ENCODE results near the gene METTL9. TPM values are rescaled to one million over a fixed set of nuclear protein-coding genes. Genes with fewer than 3 reads are reported as not detected.
"Not testable (repeated sequence)": the region's sequence is repeated elsewhere in the genome, so short reads cannot be mapped to it uniquely, and the experiment has no call there.

The METTL9 gene
- total and polyA plus RNA-seq, 8 donors = 10.2 to 55.2 (median 33.1) TPM

DNA sequence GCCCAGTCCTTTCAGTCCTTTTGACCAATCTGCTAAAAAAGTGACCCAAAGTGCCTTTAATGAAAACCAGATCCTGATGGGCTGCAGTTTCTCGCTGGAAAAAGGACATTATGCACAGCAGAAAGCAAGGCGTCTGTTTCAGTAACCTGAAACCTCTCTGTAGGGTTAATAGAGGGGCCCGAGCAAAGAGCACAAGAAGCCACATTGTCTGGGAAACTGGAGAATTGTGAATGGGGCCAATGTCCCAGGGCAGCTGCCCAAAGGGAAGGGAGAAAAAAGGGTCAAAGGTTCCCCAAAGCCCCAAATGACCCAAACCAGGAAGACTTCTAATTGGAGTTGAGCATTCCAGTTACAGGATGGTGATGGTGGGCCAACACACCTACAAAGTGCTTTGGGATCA is 67.4 kb downstream of the METTL9 start:
- intact Hi-C loops (cut with DNase I) = no loop called here
- H3K4me1 ChIP-seq = no peaks in the 10 kb centered on the region
- no peak for ATAC-seq
- 59% methylated on average over 3 of the region's 3 CpGs for WGBS, 2 donors
- peaks cover 0 to 2% (median 0%) of the 10 kb centered on the region in 4 donors for H3K27me3 ChIP-seq
- TF ChIP-seq, protein P1, sequence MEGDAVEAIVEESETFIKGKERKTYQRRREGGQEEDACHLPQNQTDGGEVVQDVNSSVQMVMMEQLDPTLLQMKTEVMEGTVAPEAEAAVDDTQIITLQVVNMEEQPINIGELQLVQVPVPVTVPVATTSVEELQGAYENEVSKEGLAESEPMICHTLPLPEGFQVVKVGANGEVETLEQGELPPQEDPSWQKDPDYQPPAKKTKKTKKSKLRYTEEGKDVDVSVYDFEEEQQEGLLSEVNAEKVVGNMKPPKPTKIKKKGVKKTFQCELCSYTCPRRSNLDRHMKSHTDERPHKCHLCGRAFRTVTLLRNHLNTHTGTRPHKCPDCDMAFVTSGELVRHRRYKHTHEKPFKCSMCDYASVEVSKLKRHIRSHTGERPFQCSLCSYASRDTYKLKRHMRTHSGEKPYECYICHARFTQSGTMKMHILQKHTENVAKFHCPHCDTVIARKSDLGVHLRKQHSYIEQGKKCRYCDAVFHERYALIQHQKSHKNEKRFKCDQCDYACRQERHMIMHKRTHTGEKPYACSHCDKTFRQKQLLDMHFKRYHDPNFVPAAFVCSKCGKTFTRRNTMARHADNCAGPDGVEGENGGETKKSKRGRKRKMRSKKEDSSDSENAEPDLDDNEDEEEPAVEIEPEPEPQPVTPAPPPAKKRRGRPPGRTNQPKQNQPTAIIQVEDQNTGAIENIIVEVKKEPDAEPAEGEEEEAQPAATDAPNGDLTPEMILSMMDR (IDR thresholded peaks at IDR 0.05) = no peak
- no peak for FAIRE-seq
- DNase-seq = no peak
- H3K9me3 ChIP-seq = no peaks in the 10 kb centered on the region
- no peak overlapping the region for H3K4me3 ChIP-seq
- no peaks in the 10 kb centered on the region for H3K36me3 ChIP-seq
- no peak overlapping the region for H3K27ac ChIP-seq

DNA sequence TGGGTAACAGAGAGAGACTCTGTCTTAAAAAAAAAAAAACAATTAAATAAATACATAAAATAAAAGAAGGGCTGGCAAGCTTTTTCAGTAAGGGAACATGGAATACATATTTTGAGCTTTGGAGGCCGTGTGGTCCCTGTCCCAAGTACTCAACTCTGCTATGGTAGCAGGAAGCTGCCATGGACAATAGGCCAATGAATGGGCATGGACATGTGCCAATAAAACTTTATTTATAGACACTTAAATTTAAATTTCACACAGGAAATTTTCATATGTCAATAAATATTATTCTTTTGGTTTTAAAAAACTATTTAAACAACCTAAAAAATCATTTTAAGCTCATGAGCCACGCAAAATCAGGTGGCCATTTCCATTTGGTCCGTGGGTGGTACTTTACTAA is 68.2 kb downstream of the METTL9 start:
- no peaks in the 10 kb centered on the region for H3K9me3 ChIP-seq
- DNase-seq (no peak), FAIRE-seq (no peak), ATAC-seq (no peak)
- H3K27ac ChIP-seq = no peak overlapping the region
- intact Hi-C loops (cut with DNase I) = no loop called here
- no peak overlapping the region for H3K4me3 ChIP-seq
- 79 to 87% methylated on average over 3 of the region's 3 CpGs for WGBS, 2 donors
- no peaks in the 10 kb centered on the region for H3K4me1 ChIP-seq
- no peaks in the 10 kb centered on the region for H3K36me3 ChIP-seq
- H3K27me3 ChIP-seq = peaks cover 0 to 2% (median 0%) of the 10 kb centered on the region in 4 donors
- TF ChIP-seq, protein P1 (IDR thresholded peaks at IDR 0.05) = no peak

DNA sequence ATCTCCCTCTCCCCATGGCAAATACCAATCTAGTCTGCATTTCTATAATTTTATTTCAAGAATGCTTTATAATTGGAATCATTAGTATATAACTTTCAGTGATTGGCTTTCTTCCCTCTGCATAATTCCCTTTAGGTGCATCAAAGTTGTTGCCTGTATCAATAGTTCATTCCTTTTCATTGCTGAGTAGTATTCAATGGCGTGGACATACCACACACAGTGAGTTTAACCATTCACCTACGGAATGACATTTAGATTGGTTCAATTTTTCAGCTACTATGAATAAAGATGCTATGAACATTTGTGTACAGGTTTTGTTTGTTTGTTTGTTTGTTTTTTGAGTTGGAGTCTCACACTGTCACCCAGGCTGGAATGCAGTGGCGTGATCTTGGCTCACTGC is 74.1 kb downstream of the METTL9 start:
- Histone ChIP-seq H3K27me3 (no peaks in the 10 kb centered on the region), H3K4me1 (no peaks in the 10 kb centered on the region), H3K27ac (no peak overlapping the region), H3K4me3 (no peak overlapping the region), H3K9me3 (no peaks in the 10 kb centered on the region), H3K36me3 (no peaks in the 10 kb centered on the region)
- TF ChIP-seq, protein P1 (IDR thresholded peaks at IDR 0.05) = no peak
- no peak for FAIRE-seq
- intact Hi-C loops (cut with DNase I) = no loop called here
- WGBS, 2 donors = 82 to 88% methylated on average over 3 of the region's 3 CpGs
- DNase-seq = no peak
- no peak for ATAC-seq

DNA sequence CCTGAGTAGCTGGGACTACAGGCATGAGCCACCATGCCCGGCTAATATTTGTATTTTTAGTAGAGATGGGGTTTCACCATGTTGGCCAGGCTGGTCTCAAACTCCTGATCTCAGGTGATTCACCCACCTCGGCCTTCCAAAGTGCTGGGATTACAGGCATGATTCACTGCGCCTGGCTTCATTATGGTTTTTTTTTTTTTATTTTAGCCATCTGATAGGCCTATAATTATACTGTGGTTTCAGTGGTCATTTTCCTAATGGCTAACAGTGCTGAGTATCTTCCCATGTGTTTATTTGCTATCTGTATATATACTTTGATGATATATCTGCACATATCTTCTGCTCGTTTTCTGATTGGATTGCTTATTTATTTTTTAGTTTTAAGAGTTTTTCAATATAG is 75.1 kb downstream of the METTL9 start:
- H3K36me3 ChIP-seq; H3K4me3 ChIP-seq; H3K27ac ChIP-seq; ATAC-seq; FAIRE-seq; H3K9me3 ChIP-seq; intact Hi-C loops (cut with DNase I); DNase-seq; H3K4me1 ChIP-seq; H3K27me3 ChIP-seq: not testable (repeated sequence)
- WGBS, 2 donors = 76 to 79% methylated on average over 4 of the region's 4 CpGs

DNA sequence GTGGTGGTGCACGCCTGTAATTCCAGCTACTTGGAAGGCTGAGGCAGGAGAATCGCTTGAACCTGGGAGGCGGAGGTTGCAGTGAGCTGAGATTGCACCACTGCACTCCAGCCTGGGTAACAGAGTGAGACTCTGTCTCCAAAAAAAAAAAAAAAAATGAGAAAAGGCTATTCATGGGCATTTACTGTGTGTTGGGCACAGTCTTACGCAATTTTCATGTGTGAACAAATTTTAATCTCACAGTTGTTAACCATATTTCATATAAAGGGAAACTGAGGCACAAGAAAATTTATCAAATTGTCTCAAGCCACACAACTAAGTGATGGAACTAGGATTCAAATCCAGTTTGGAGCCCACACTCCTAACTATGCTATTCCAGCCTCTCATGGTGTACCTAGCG is 81.3 kb downstream of the METTL9 start:
- H3K27ac ChIP-seq; intact Hi-C loops (cut with DNase I); H3K4me3 ChIP-seq; FAIRE-seq; ATAC-seq; DNase-seq; H3K9me3 ChIP-seq; H3K36me3 ChIP-seq; H3K27me3 ChIP-seq; H3K4me1 ChIP-seq: not testable (repeated sequence)
- WGBS, 2 donors = 74 to 89% methylated on average over 5 of the region's 5 CpGs

DNA sequence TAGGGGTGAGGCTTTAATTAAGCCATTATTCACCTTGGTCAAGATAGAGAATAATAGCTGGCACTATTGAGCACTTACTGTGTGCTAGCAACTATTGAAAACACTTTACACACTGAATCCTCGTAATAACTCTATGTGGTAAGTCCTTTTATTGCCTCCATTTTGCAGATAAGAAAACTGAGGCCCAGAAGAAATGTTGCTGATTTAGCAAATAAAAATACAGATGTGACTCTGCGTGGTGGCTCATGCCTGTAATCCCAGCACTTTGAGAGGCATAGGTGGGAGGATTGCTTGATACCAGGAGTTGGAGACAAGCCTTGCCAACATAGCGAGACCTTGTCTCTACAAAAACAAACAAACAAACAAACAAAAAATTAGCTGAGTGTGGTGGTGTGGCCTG is 83.8 kb downstream of the METTL9 start:
- intact Hi-C loops (cut with DNase I) = no loop called here
- TF ChIP-seq, protein P1 (IDR thresholded peaks at IDR 0.05) = no peak
- Histone ChIP-seq H3K4me3 (no peak overlapping the region), H3K4me1 (no peaks in the 10 kb centered on the region), H3K9me3 (no peaks in the 10 kb centered on the region), H3K36me3 (no peaks in the 10 kb centered on the region), H3K27ac (no peak overlapping the region), H3K27me3 (no peaks in the 10 kb centered on the region)
- no peak for DNase-seq
- FAIRE-seq = no peak
- no peak for ATAC-seq
- WGBS, 2 donors = 65 to 79% methylated on average over 3 of the region's 3 CpGs

All from pancreas (tissue), 10 donors.